Pancreas (tissue), 10 donors: Measurements from ENCODE around the gene SLC7A7. TPM values are rescaled to one million over a fixed set of nuclear protein-coding genes. Genes with fewer than 3 reads are reported as not detected.
A peak's percentile ranks its signal among the peaks of the same experiment; 100 is the strongest.
"Not testable (repeated sequence)": the region's sequence is repeated elsewhere in the genome, so short reads cannot be mapped to it uniquely, and the experiment has no call there.

Experiments
- ATAC-seq, 4 donors: fragments of 200-7000 bp; cut with Tn5 transposase; one replicate each; pipeline versions ENCODE4 v1.8.0 to v1.9.1; 2020; ENCODE audit warnings: mild to moderate bottlenecking in 4 of 4, moderate library complexity in 4 of 4
- DNase-seq, 6 donors: peaks; one replicate each; pipeline ENCODE4 v3.0.0-alpha.2; 2020
- FAIRE-seq: peaks from 2 replicates; lab custom pipeline; 2012; peaks lifted over from hg19 to GRCh38; lab: Jason Lieb, UNC
- H3K27ac ChIP-seq, 4 donors: fragments of 200-600 bp; sonication (generic); 1 replicate in 3 of 4; 2 replicates in 1 of 4; pipeline versions ENCODE4 v1.5.0 to v1.8.0; 2020
- H3K27me3 ChIP-seq, 4 donors: fragments of 200-600 bp; one replicate each; pipeline ENCODE4 v1.8.0; 2021
- H3K36me3 ChIP-seq, 3 donors: fragments of 200-600 bp; sonication (generic) in 1 of 3; one replicate each; pipeline versions ENCODE4 v1.5.0 to v1.8.0; 2020 to 2021
- H3K4me1 ChIP-seq, 3 donors: fragments of 200-600 bp; one replicate each; pipeline ENCODE4 v1.8.0; 2021
- H3K4me3 ChIP-seq, 4 donors: fragments of 200-600 bp; sonication (generic) in 2 of 4; one replicate each; pipeline versions ENCODE4 v1.5.0 to v1.8.0; 2020 to 2021
- H3K9me3 ChIP-seq, 4 donors: fragments of 200-600 bp; one replicate each; pipeline ENCODE4 v1.8.0; 2021
- WGBS, 2 donors: extraction: QIAGEN DNeasy Blood & Tissue Kit; methylation state at CpG; one replicate each; pipeline ENCODE4 v1.1.7; 2013; 5-methylcytosine and 5-hydroxymethylcytosine counted together
- intact Hi-C, 3 donors: fragments of 100-400 bp; cut with DNase I; formaldehyde crosslinking; loops; one replicate each; pipeline versions ENCODE4 v1.11.1 to v1.14.2; 2022
- polyA plus RNA-seq, 2 donors: library from polyadenylated mRNA; stranded (reverse); fragments of 200-250 nt; gene quantifications; one replicate each; pipeline ENCODE4 v1.2.3, GENCODE V29; 2013
- total RNA-seq, 6 donors: library from RNA; stranded (reverse); fragmentation: NEBNext Ultra II Directional in 4 of 6; extraction: Animal tissue kit (Norgen Biotek cat#: 25700) in 4 of 6; gene quantifications; one replicate each; pipeline versions ENCODE4 v1.2.1 to v1.2.4, GENCODE V29; 2021 to 2023
- TF ChIP-seq, protein P1 (sequence below), 4 donors: fragments of 200-600 bp; sonication (generic) in 3 of 4; IDR thresholded peaks; one replicate each; pipeline versions ENCODE4 v1.5.0 to v1.8.0; 2021; ENCODE audit warnings: antibody characterized with exemption in 4 of 4
- donor health status: healthy with polysubstance abuse.
- donor health status: DM: no; HTN: no; CAD: no; lungs with moderate emphysema.
- donor health status: DM: no; HTN: no; CAD: no.
- donor health status: control.
- donor health status: control.
- donor health status: Bipolar disorder and iron deficiency.
- donor health status: DM: yes; HTN: yes; CAD: no.
- donor health status: DM: no; HTN: no; CAD: no.
- donor health status: DM: no; HTN: no; CAD: no.
- donor health status: DM: yes; HTN: yes; CAD: no.

SLC7A7 gene
- total and polyA plus RNA-seq, 8 donors, result 2.9 to 13.1 (median 5.7) TPM

GRCh38 chr14:22780105-22780679, 35.0 kb downstream of the SLC7A7 start:
- Histone ChIP-seq H3K4me3 (no peak overlapping the region), H3K27me3 (no peaks in the 10 kb centered on the region), H3K9me3 (no peaks in the 10 kb centered on the region), H3K4me1 (peaks cover 0 to 6% (median 0%) of the 10 kb centered on the region in 3 donors), H3K36me3 (no peaks in the 10 kb centered on the region), H3K27ac (no peak overlapping the region)
- DNase-seq, result peak in 1 of 6 donors; percentile 17
- ATAC-seq, result peak in 2 of 4 donors; percentile 33 to 42
- WGBS, 2 donors, result 43 to 53% methylated on average over 2 of the region's 2 CpGs
- no peak for FAIRE-seq
- TF ChIP-seq, protein P1, sequence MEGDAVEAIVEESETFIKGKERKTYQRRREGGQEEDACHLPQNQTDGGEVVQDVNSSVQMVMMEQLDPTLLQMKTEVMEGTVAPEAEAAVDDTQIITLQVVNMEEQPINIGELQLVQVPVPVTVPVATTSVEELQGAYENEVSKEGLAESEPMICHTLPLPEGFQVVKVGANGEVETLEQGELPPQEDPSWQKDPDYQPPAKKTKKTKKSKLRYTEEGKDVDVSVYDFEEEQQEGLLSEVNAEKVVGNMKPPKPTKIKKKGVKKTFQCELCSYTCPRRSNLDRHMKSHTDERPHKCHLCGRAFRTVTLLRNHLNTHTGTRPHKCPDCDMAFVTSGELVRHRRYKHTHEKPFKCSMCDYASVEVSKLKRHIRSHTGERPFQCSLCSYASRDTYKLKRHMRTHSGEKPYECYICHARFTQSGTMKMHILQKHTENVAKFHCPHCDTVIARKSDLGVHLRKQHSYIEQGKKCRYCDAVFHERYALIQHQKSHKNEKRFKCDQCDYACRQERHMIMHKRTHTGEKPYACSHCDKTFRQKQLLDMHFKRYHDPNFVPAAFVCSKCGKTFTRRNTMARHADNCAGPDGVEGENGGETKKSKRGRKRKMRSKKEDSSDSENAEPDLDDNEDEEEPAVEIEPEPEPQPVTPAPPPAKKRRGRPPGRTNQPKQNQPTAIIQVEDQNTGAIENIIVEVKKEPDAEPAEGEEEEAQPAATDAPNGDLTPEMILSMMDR (IDR thresholded peaks at IDR 0.05), result no peak
- intact Hi-C loops, result no loop called here

DNA sequence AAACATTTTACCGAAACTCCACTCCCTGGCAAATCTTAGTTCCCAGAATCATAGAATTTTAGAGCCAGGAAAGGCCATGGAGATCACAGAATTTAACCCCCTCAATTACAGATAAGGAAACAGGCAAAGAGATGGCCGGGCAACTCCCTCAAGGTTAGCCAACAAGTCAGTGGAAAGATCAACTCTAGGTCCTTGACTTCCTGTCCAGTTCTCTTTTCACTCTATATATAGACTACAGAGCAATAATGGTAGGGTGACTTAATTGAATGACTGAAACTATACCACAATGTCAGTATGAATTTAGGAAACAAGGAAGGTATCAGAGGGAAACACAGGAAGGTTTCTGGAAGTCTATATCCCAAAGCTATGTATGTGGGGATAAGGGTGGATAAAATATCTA, 37.2 kb downstream of the SLC7A7 start:
- H3K27ac ChIP-seq, result no peak overlapping the region
- no peak for FAIRE-seq
- H3K9me3 ChIP-seq, result no peaks in the 10 kb centered on the region
- no peak for ATAC-seq
- peaks cover 0 to 6% (median 0%) of the 10 kb centered on the region in 3 donors for H3K4me1 ChIP-seq
- peaks cover 0 to 7% (median 0%) of the 10 kb centered on the region in 3 donors for H3K36me3 ChIP-seq
- no peak overlapping the region for H3K4me3 ChIP-seq
- DNase-seq, result no peak
- TF ChIP-seq, protein P1 (IDR thresholded peaks at IDR 0.05), result no peak
- 46 to 47% methylated on average over 2 of the region's 2 CpGs for WGBS, 2 donors
- no peaks in the 10 kb centered on the region for H3K27me3 ChIP-seq
- intact Hi-C loops, result no loop called here

- H3K27ac ChIP-seq, DNase-seq, H3K27me3 ChIP-seq, intact Hi-C loops, H3K9me3 ChIP-seq, H3K4me1 ChIP-seq, ATAC-seq, FAIRE-seq, H3K4me3 ChIP-seq: not testable (repeated sequence)
- H3K36me3 ChIP-seq, result peaks cover 0 to 17% (median 1%) of the 10 kb centered on the region in 3 donors
- 93 to 95% methylated on average over 7 to 8 of the region's 8 CpGs for WGBS, 2 donors
These were observed 38.4 kb downstream of the SLC7A7 start for GRCh38 chr14:22776849-22777248.

GRCh38 chr14:22776215-22776614, 39.0 kb downstream of the SLC7A7 start:
- peaks cover 0 to 6% (median 0%) of the 10 kb centered on the region in 3 donors for H3K4me1 ChIP-seq
- no peak for ATAC-seq
- peaks cover 0 to 24% (median 7%) of the 10 kb centered on the region in 3 donors for H3K36me3 ChIP-seq
- intact Hi-C loops, result no loop called here
- H3K9me3 ChIP-seq, result no peaks in the 10 kb centered on the region
- TF ChIP-seq, protein P1 (IDR thresholded peaks at IDR 0.05), result no peak
- no peak for FAIRE-seq
- 84 to 94% methylated on average over 2 of the region's 2 CpGs for WGBS, 2 donors
- no peaks in the 10 kb centered on the region for H3K27me3 ChIP-seq
- no peak for DNase-seq
- no peak overlapping the region for H3K27ac ChIP-seq
- H3K4me3 ChIP-seq, result no peak overlapping the region

GRCh38 chr14:22774011-22774706, 41.1 kb downstream of the SLC7A7 start:
- ATAC-seq, result no peak
- Histone ChIP-seq H3K4me1 (no peaks in the 10 kb centered on the region), H3K9me3 (no peaks in the 10 kb centered on the region), H3K27ac (no peak overlapping the region), H3K27me3 (no peaks in the 10 kb centered on the region), H3K36me3 (peaks cover 0 to 44% (median 24%) of the 10 kb centered on the region in 3 donors), H3K4me3 (no peak overlapping the region)
- 81 to 86% methylated on average over 10 of the region's 10 CpGs for WGBS, 2 donors
- DNase-seq, result no peak
- intact Hi-C loops, result no loop called here
- TF ChIP-seq, protein P1 (IDR thresholded peaks at IDR 0.05), result no peak
- FAIRE-seq, result no peak
